CD8-positive, alpha-beta memory T cell (primary cell): ENCODE results near the gene MANBA. TPM values are rescaled to one million over a fixed set of nuclear protein-coding genes. Genes with fewer than 3 reads are reported as not detected.

Experiments used
- CTCF ChIA-PET: fragments of 350-600 bp; sonication (Branson Sonifier 250); formaldehyde crosslinking; loops from one replicate; lab custom pipeline; 2021; ENCODE audit warnings: antibody characterized with exemption; lab: Charles Lee
- POLR2A ChIA-PET: fragments of 350-600 bp; sonication (Branson Sonifier 250); formaldehyde crosslinking; loops from one replicate; lab custom pipeline; 2021; ENCODE audit warnings: antibody characterized with exemption; lab: Charles Lee
- DNase-seq, 5 donors: peaks; one replicate each; pipeline versions ENCODE4 v3.0.0 to v3.0.0-alpha.2; 2020 to 2022; ENCODE audit warnings: mixed read lengths in 1 of 5
- H3K27ac ChIP-seq: one replicate; pipeline ENCODE4 v1.7.0; 2013; ENCODE audit warnings: low read depth, mild to moderate bottlenecking, low read length, moderate library complexity
- H3K27me3 ChIP-seq: 2 replicates; pipeline ENCODE4 v1.7.0; 2013; ENCODE audit warnings: low read length, mild to moderate bottlenecking; ENCODE audit not compliant: insufficient read depth, poor library complexity, severe bottlenecking
- H3K36me3 ChIP-seq: 2 replicates; pipeline ENCODE4 v1.7.0; 2013; ENCODE audit warnings: mild to moderate bottlenecking, low read length, moderate library complexity; ENCODE audit not compliant: insufficient read depth
- H3K4me1 ChIP-seq: 2 replicates; pipeline ENCODE4 v1.7.0; 2013; ENCODE audit warnings: mild to moderate bottlenecking, low read length, moderate library complexity; ENCODE audit not compliant: insufficient read depth
- H3K4me3 ChIP-seq: 2 replicates; pipeline ENCODE4 v1.7.0; 2013; ENCODE audit warnings: mild to moderate bottlenecking, low read length
- H3K9me3 ChIP-seq: 2 replicates; pipeline ENCODE4 v1.7.0; 2013; ENCODE audit warnings: mild to moderate bottlenecking, low read length
- H3K27ac Mint-ChIP-seq, 8 donors: one replicate each; pipeline ENCODE4 v1.8.0; 2020 to 2021; ENCODE audit warnings: mixed read lengths in 8 of 8, mild to moderate bottlenecking in 6 of 8, inconsistent platforms in 3 of 8, moderate library complexity in 3 of 8
- H3K27me3 Mint-ChIP-seq, 2 donors: one replicate each; pipeline ENCODE4 v1.8.0; 2020 to 2021; ENCODE audit warnings: mixed read lengths in 2 of 2, mild to moderate bottlenecking in 1 of 2, moderate library complexity in 1 of 2
- H3K36me3 Mint-ChIP-seq, 3 donors: one replicate each; pipeline ENCODE4 v1.8.0; 2020 to 2021; ENCODE audit warnings: mixed read lengths in 3 of 3, inconsistent platforms in 1 of 3, mild to moderate bottlenecking in 1 of 3
- H3K4me1 Mint-ChIP-seq, 3 donors: one replicate each; pipeline ENCODE4 v1.8.0; 2020 to 2021; ENCODE audit warnings: mixed read lengths in 3 of 3, inconsistent platforms in 1 of 3, mild to moderate bottlenecking in 1 of 3
- H3K4me3 Mint-ChIP-seq, 7 donors: one replicate each; pipeline ENCODE4 v1.8.0; 2020 to 2021; ENCODE audit warnings: mixed read lengths in 7 of 7, mild to moderate bottlenecking in 6 of 7, moderate library complexity in 4 of 7, inconsistent platforms in 2 of 7
- H3K9me3 Mint-ChIP-seq, 5 donors: one replicate each; pipeline ENCODE4 v1.8.0; 2020 to 2022; ENCODE audit warnings: mixed read lengths in 5 of 5, mild to moderate bottlenecking in 3 of 5, moderate library complexity in 2 of 5, inconsistent platforms in 1 of 5
- polyA plus RNA-seq: library from polyadenylated mRNA; unstranded; fragments of 300-500 nt; fragmentation: Illumina TruSeq; gene quantifications from one replicate; pipeline ENCODE4 v1.2.3, GENCODE V29; 2021
- total RNA-seq, 2 experiments: library from RNA; stranded (reverse); gene quantifications; one replicate each; pipeline ENCODE4 v1.2.3, GENCODE V29; 2021

The MANBA gene
- total and polyA plus RNA-seq, 3 experiments from 2014 or later, result 9.1 to 16.5 (median 9.5) TPM

DNA sequence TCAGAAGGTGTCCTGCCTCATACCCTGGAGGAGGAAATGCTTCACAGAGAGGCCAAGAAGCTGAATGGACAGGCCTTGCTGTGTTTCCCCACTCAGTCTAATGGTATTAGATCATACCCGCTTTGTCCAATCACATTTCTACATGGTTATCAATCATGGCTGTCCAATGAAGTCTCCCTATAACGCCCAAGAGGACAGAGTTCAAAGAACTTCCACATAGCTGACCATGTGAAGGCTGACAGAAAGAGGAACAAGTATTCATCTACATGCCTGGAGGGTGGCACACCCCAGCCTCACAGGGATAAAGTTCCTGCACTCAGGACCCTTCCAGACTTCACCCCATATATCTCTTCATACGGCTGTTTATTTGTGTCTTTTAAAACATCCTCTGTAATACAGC lies 123.4 kb downstream of the MANBA start:
- H3K27me3 Mint-ChIP-seq, result no peaks in the 10 kb centered on the region
- ChIA-PET POLR2A (no interaction called here), CTCF (interaction anchor here (1.3 kb wide), 1 partner anchor 23 kb away, joined by 3 read pairs; no protein-coding TSS in a partner anchor)
- peaks cover 15 to 21% (median 18%) of the 10 kb centered on the region in 3 donors for H3K4me1 Mint-ChIP-seq
- no peak for DNase-seq
- Histone ChIP-seq H3K36me3 (no peaks in the 10 kb centered on the region), H3K27ac (no peak overlapping the region), H3K9me3 (no peaks in the 10 kb centered on the region), H3K27me3 (no peaks in the 10 kb centered on the region), H3K4me1 (peaks cover under 1% of the 10 kb centered on the region), H3K4me3 (no peak overlapping the region)
- H3K27ac Mint-ChIP-seq, result peak overlapping the region in 3 of 8 donors; percentile 21 to 58 (median 52)
- H3K4me3 Mint-ChIP-seq, result no peak overlapping the region
- no peaks in the 10 kb centered on the region for H3K9me3 Mint-ChIP-seq
- peaks cover 5 to 66% (median 30%) of the 10 kb centered on the region in 3 donors for H3K36me3 Mint-ChIP-seq

DNA sequence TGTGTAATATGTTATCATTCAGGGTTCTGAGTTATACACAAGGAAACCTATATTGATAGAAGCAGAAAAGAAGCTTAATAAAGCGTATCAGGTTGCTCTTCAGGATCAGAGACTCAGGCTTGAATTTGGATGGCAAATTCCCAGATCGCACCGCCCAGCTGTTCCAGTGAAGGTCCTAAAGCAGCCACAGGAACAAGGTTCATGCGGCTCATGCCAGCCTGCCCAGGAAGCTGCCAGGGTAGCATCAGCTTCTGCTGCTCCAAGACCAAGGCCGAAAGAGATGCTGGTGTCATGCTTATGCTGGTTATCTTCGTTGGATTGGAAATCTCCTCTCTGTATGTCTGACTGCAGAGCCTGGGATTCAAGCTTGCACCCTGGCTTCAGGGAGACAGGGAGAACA lies 127.7 kb downstream of the MANBA start:
- no peak for DNase-seq
- Mint-ChIP-seq H3K4me3 (no peak overlapping the region), H3K27ac (peak overlapping the region in 4 of 8 donors; percentile 43 to 86 (median 66)), H3K9me3 (no peaks in the 10 kb centered on the region), H3K4me1 (peaks cover 47 to 52% (median 50%) of the 10 kb centered on the region in 3 donors), H3K36me3 (peaks cover 5 to 57% (median 22%) of the 10 kb centered on the region in 3 donors), H3K27me3 (no peaks in the 10 kb centered on the region)
- Histone ChIP-seq H3K4me3 (no peak overlapping the region), H3K27ac (no peak overlapping the region), H3K27me3 (no peaks in the 10 kb centered on the region), H3K36me3 (no peaks in the 10 kb centered on the region), H3K4me1 (peaks cover 35% of the 10 kb centered on the region), H3K9me3 (no peaks in the 10 kb centered on the region)
- POLR2A ChIA-PET, result interaction anchor here (0.6 kb wide), 1 partner anchor 235 kb away, joined by 3 read pairs; no protein-coding TSS in a partner anchor
- CTCF ChIA-PET, result interaction anchor here (1.5 kb wide), 1 partner anchor 202 kb away, joined by 6 read pairs; no protein-coding TSS in a partner anchor

DNA sequence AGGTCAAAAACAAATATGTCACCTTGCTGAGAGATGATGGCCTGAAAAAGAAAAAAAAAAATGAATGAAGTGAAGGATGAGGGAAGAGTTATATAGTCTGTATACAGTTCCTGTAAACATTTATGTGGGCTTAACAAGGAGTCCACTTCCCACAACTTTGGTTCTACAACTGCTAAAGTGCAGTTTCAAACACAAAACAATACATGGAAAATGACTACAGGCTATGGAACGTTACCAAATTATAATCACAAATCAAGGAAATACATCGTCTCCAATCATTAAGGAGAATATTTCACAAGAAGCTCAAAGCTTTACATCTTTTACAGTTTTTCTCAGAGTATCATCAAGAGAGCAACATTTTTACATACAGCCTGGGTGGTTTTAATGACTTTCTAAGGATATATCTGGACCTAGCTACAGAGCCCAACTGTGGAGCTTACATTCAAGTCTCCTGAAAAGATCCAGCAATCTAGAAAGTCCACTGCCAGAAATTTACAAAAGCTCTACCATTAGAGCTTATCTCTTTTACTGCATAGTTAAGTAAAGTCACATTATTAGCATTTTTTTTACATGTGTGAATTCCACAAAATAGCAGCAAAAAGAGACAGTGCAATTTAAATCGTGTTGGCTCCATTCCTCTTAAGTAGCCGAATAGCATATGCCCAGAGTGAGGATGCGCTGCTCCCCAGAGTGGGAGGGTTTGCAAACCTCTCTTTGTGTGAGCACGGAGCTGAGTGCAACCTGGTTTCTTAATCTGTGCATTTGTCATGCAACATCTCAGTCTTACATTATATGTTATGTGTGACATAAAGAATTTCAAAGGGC lies 128.3 kb downstream of the MANBA start:
- peaks cover 50 to 57% (median 50%) of the 10 kb centered on the region in 3 donors for H3K4me1 Mint-ChIP-seq
- no peaks in the 10 kb centered on the region for H3K9me3 ChIP-seq
- no peaks in the 10 kb centered on the region for H3K36me3 ChIP-seq
- peaks cover 35% of the 10 kb centered on the region for H3K4me1 ChIP-seq
- POLR2A ChIA-PET, result interaction anchor here (0.6 kb wide), 1 partner anchor 235 kb away, joined by 3 read pairs; no protein-coding TSS in a partner anchor
- CTCF ChIA-PET, result interaction anchor here (1.5 kb wide), 1 partner anchor 201 kb away, joined by 6 read pairs; no protein-coding TSS in a partner anchor
- DNase-seq, result no peak
- no peak overlapping the region for H3K27ac ChIP-seq
- H3K4me3 Mint-ChIP-seq, result no peak overlapping the region
- no peaks in the 10 kb centered on the region for H3K27me3 ChIP-seq
- H3K9me3 Mint-ChIP-seq, result no peaks in the 10 kb centered on the region
- no peaks in the 10 kb centered on the region for H3K27me3 Mint-ChIP-seq
- H3K4me3 ChIP-seq, result no peak overlapping the region
- peak overlapping the region; percentile 69 to 98 (median 91) for H3K27ac Mint-ChIP-seq
- peaks cover 5 to 51% (median 20%) of the 10 kb centered on the region in 3 donors for H3K36me3 Mint-ChIP-seq

DNA sequence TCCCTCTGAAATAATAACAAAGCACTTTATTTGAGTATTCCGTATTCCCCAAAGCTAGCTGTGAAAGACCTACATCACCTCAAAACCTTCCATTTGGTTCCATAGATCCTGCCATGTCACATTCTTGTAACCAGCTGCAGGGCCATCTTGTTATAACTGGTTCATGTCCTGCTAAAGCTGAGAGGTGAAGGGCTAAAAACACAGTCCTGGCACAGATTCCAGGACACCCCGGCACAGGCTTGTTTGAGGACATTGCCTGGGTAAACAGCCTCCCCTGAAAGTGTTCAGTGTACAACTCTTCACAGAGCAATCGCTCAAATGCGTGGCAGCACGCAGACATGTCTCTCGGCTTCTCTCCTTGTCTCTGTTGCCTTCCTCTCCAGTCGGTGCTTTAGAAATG lies 129.2 kb downstream of the MANBA start:
- Mint-ChIP-seq H3K4me1 (peaks cover 52 to 59% (median 57%) of the 10 kb centered on the region in 3 donors), H3K4me3 (peak overlapping the region in 1 of 7 donors; percentile 61), H3K27me3 (no peaks in the 10 kb centered on the region), H3K9me3 (no peaks in the 10 kb centered on the region), H3K27ac (peak overlapping the region; percentile 69 to 98 (median 93)), H3K36me3 (peaks cover 5 to 44% (median 15%) of the 10 kb centered on the region in 3 donors)
- ChIA-PET POLR2A (interaction anchor here (1.7 kb wide), 1 partner anchor 19 kb away, joined by 9 read pairs; no protein-coding TSS in a partner anchor), CTCF (no interaction called here)
- Histone ChIP-seq H3K9me3 (no peaks in the 10 kb centered on the region), H3K4me3 (no peak overlapping the region), H3K36me3 (no peaks in the 10 kb centered on the region), H3K4me1 (peaks cover 35% of the 10 kb centered on the region), H3K27ac (no peak overlapping the region), H3K27me3 (no peaks in the 10 kb centered on the region)
- DNase-seq, result no peak

DNA sequence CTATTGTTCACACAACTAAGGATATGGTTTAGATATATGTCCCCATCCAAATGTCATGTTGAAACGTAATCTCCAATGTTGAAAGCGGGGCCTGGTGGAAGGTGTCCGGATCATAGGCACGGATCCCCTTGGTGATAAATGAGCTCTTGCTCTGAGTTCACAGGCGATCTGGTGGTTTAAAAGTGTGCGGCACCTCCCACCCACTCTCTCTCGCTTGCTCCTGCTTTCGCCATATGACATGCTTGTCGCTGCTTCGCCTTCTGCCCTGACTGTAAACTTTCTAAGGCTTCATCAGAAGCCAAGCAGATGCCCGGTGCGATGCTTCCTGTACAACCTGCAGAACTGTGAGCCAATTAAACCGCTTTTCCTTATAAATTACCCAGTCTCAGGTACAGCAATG lies 131.1 kb downstream of the MANBA start:
- Mint-ChIP-seq H3K27me3 (no peaks in the 10 kb centered on the region), H3K4me3 (peak overlapping the region; percentile 7 to 75 (median 49)), H3K4me1 (peaks cover 57 to 72% (median 65%) of the 10 kb centered on the region in 3 donors), H3K9me3 (no peaks in the 10 kb centered on the region), H3K36me3 (peaks cover 0 to 28% (median 9%) of the 10 kb centered on the region in 3 donors), H3K27ac (peak overlapping the region; percentile 51 to 98 (median 86))
- DNase-seq, result no peak
- H3K27ac ChIP-seq, result no peak overlapping the region
- H3K4me3 ChIP-seq, result no peak overlapping the region
- POLR2A ChIA-PET, result interaction anchor here (1.0 to 1.5 kb wide), 3 partner anchors 131 to 198 kb away, joined by 3 to 12 read pairs (median 8); partner anchors contain the start of genes MANBA and UBE2D3
- CTCF ChIA-PET, result interaction anchor here (1.8 kb wide), 1 partner anchor 9 kb away, joined by 6 read pairs; no protein-coding TSS in a partner anchor
- H3K36me3 ChIP-seq, result no peaks in the 10 kb centered on the region
- no peaks in the 10 kb centered on the region for H3K9me3 ChIP-seq
- peaks cover 42% of the 10 kb centered on the region for H3K4me1 ChIP-seq
- H3K27me3 ChIP-seq, result no peaks in the 10 kb centered on the region

DNA sequence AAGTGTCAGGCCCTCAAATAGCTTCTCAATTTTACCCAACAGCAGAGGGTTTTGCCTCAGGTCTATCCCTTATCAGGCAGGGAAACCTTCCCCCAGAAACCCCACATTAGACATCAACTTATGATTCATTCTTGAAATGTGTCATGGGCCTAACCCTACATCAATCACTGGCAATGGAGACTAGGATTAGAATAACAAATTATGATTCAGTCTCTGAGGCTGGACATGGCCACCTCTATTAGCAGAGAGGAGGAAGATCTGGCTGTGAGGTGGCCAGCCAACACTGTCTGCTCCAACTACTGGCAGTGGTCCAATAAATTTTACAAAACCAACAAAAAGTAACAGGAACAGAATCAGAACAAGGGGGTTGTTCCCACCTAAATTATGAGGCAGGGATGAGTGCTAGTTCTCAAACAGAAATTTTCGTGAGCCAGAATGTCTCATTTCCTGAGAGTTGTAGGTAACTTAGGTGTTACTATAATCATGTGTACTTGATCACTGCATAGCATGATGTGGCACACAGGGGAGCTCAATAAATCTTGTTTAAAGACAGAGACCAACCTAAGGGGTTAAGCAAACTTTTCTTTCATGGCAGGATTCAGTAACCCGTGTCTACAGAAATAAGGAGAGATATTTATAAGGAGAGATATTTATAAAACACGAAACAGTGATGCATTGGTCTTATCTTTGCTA lies 132.8 kb downstream of the MANBA start:
- H3K4me3 Mint-ChIP-seq, result peak overlapping the region in 1 of 7 donors; percentile 7
- H3K27me3 ChIP-seq, result no peaks in the 10 kb centered on the region
- no peaks in the 10 kb centered on the region for H3K36me3 ChIP-seq
- H3K27me3 Mint-ChIP-seq, result no peaks in the 10 kb centered on the region
- peaks cover 57 to 72% (median 67%) of the 10 kb centered on the region in 3 donors for H3K4me1 Mint-ChIP-seq
- peaks cover 42% of the 10 kb centered on the region for H3K4me1 ChIP-seq
- no peak overlapping the region for H3K4me3 ChIP-seq
- H3K9me3 Mint-ChIP-seq, result no peaks in the 10 kb centered on the region
- H3K27ac Mint-ChIP-seq, result peak overlapping the region; percentile 12 to 85 (median 68)
- H3K9me3 ChIP-seq, result no peaks in the 10 kb centered on the region
- H3K36me3 Mint-ChIP-seq, result peaks cover 0 to 15% (median 9%) of the 10 kb centered on the region in 3 donors
- H3K27ac ChIP-seq, result no peak overlapping the region
- DNase-seq, result no peak
- ChIA-PET CTCF (interaction anchor here (1.0 to 1.5 kb wide), 3 partner anchors 37 to 180 kb away, joined by 3 to 5 read pairs (median 3); no protein-coding TSS in a partner anchor), POLR2A (interaction anchor here (0.6 kb wide), 1 partner anchor 1608 kb away, joined by 3 read pairs; no protein-coding TSS in a partner anchor)

DNA sequence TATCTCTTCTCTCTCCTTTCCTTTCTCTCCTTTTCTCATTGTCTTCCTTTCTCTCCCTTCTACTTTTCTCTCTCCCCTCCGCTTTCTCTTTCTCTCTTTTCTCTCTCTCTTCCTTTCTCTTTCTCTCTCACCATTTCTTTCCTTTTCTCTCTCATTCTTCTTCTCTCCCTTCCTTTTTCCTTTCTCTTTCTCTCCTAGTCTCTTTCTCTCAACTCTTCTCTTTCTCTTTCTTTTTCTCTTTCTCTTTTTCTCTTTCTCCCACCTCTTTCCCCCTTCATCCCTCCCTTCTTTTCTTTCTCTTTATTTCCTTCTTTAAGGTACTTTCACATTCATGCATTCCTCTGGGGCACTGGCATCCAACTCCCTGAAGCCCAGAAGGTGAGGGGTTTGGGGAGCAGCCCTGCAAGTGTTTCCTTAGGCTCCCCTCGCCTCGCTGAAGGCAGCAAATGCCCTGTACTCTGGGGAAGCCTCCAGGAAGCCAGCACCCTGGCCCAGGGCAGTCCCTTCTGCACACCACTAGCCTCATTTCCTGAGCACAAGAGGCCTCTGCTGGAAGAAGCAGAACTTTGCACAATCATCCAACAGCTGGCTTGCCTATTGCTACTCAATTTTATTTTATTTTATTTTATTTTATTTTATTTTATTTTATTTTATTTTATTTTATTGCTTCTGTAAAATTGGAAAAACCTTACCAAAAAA lies 135.4 kb downstream of the MANBA start:
- peak overlapping the region; percentile 30 for H3K4me3 ChIP-seq
- no peaks in the 10 kb centered on the region for H3K9me3 ChIP-seq
- peaks cover 0 to 2% (median 0%) of the 10 kb centered on the region in 3 donors for H3K36me3 Mint-ChIP-seq
- peaks cover 37 to 61% (median 48%) of the 10 kb centered on the region in 3 donors for H3K4me1 Mint-ChIP-seq
- no peaks in the 10 kb centered on the region for H3K9me3 Mint-ChIP-seq
- no peaks in the 10 kb centered on the region for H3K27me3 ChIP-seq
- ChIA-PET CTCF (interaction anchor here (0.6 to 1.9 kb wide), 20 partner anchors 9 to 476 kb away, joined by 3 to 14 read pairs (median 3); partner anchors contain the start of genes BDH2 and UBE2D3), POLR2A (no interaction called here)
- peak overlapping the region in 5 of 7 donors; percentile 74 to 90 (median 78) for H3K4me3 Mint-ChIP-seq
- H3K36me3 ChIP-seq, result no peaks in the 10 kb centered on the region
- DNase-seq, result peak; percentile 44 to 83 (median 66)
- peak overlapping the region in 7 of 8 donors; percentile 58 to 98 (median 84) for H3K27ac Mint-ChIP-seq
- H3K4me1 ChIP-seq, result peaks cover 22% of the 10 kb centered on the region
- no peak overlapping the region for H3K27ac ChIP-seq
- H3K27me3 Mint-ChIP-seq, result no peaks in the 10 kb centered on the region
